MCF 10A (cell line): Measurements from ENCODE around the gene PIEZO2. TPM values are rescaled to one million over a fixed set of nuclear protein-coding genes. Genes with fewer than 3 reads are reported as not detected.
A peak's percentile ranks its signal among the peaks of the same experiment; 100 is the strongest.

ENCODE experiments used
- BruUV-seq: library from RNA; stranded (reverse); fragments of 400-500 nt; replicated peaks from 2 replicates; lab custom pipeline; 2021; lab: Mats Ljungman, UMichigan
- CTCF ChIA-PET: fragments of 300-600 bp; sonication (Branson Sonifier 250); formaldehyde crosslinking; extraction: SDS; loops from one replicate; lab custom pipeline; 2021; ENCODE audit warnings: antibody characterized with exemption, inconsistent platforms; lab: Yijun Ruan, JAX
- POLR2A ChIA-PET: fragments of 300-600, 350-650 bp; sonication (Branson Sonifier 250); formaldehyde crosslinking; extraction: SDS; loops from one replicate; lab custom pipeline; 2020; ENCODE audit warnings: antibody characterized with exemption, inconsistent platforms; lab: Yijun Ruan, JAX
- DNase-seq: peaks from one replicate; pipeline ENCODE4 v3.0.0-alpha.2; 2018; ENCODE audit not compliant: unreplicated experiment
- H3K27ac Mint-ChIP-seq: one replicate; pipeline ENCODE4 v1.8.0; 2022; ENCODE audit warnings: mild to moderate bottlenecking, low read depth, mixed read lengths; ENCODE audit not compliant: unreplicated experiment
- H3K27me3 Mint-ChIP-seq: one replicate; pipeline ENCODE4 v1.8.0; 2022; ENCODE audit warnings: mixed read lengths; ENCODE audit not compliant: insufficient read depth, unreplicated experiment
- H3K36me3 Mint-ChIP-seq: one replicate; pipeline ENCODE4 v1.8.0; 2022; ENCODE audit warnings: mild to moderate bottlenecking, moderate library complexity, mixed read lengths; ENCODE audit not compliant: insufficient read depth, unreplicated experiment
- H3K4me1 Mint-ChIP-seq: one replicate; pipeline ENCODE4 v1.8.0; 2022; ENCODE audit warnings: mixed read lengths; ENCODE audit not compliant: insufficient read depth, unreplicated experiment
- H3K4me3 Mint-ChIP-seq: one replicate; pipeline ENCODE4 v1.8.0; 2022; ENCODE audit warnings: mild to moderate bottlenecking, moderate library complexity, mixed read lengths; ENCODE audit not compliant: unreplicated experiment
- H3K9me3 Mint-ChIP-seq: one replicate; pipeline ENCODE4 v1.8.0; 2022; ENCODE audit warnings: mixed read lengths; ENCODE audit not compliant: unreplicated experiment
- CTCF ChIP-seq: fragments of 200-600 bp; IDR thresholded peaks from one replicate; pipeline ENCODE4 v1.8.0; 2022; ENCODE audit warnings: antibody characterized with exemption, mild to moderate bottlenecking; ENCODE audit not compliant: unreplicated experiment
- intact Hi-C: fragments of 100-400 bp; cut with micrococcal nuclease; formaldehyde crosslinking; loops from 2 replicates; pipeline ENCODE4 v1.14.1; 2022
- total RNA-seq: library from RNA; stranded (reverse); gene quantifications from 2 replicates; pipeline ENCODE4 v1.2.3, GENCODE V29; 2022

Gene PIEZO2
- total RNA-seq, 1 experiment from 2014 or later: 0.49 TPM

- ChIA-PET POLR2A (interaction anchor here (0.7 to 2.3 kb wide), 6 partner anchors 31 to 148 kb away, joined by 3 to 11 read pairs (median 3); no protein-coding TSS in a partner anchor), CTCF (interaction anchor here (0.8 kb wide), 1 partner anchor 153 kb away, joined by 3 read pairs; no protein-coding TSS in a partner anchor)
- Mint-ChIP-seq H3K27ac (peak overlapping the region; percentile 93), H3K36me3 (no peaks in the 10 kb centered on the region), H3K4me3 (peak overlapping the region; percentile 66), H3K4me1 (peaks cover 31% of the 10 kb centered on the region), H3K27me3 (no peaks in the 10 kb centered on the region), H3K9me3 (peaks cover 7% of the 10 kb centered on the region)
- intact Hi-C loops: loop anchor here (2.0 to 5.0 kb wide), 2 partner anchors 37 to 82 kb away; no protein-coding TSS in a partner anchor
- peak; percentile 1 for DNase-seq
- no peak for TF ChIP-seq CTCF
- TSS peak; percentile 83 for BruUV-seq
These were observed 144.4 kb downstream of the PIEZO2 start for GRCh38 chr18:11004951-11005350.

- no peaks in the 10 kb centered on the region for H3K36me3 Mint-ChIP-seq
- no peak for TF ChIP-seq CTCF
- peaks cover 31% of the 10 kb centered on the region for H3K4me1 Mint-ChIP-seq
- BruUV-seq: no TSS peak
- POLR2A ChIA-PET: interaction anchor here (0.8 to 2.3 kb wide), 2 partner anchors 32 to 93 kb away, joined by 3 to 11 read pairs; no protein-coding TSS in a partner anchor
- peaks cover 7% of the 10 kb centered on the region for H3K9me3 Mint-ChIP-seq
- H3K4me3 Mint-ChIP-seq: peak overlapping the region; percentile 66
- peak overlapping the region; percentile 93 for H3K27ac Mint-ChIP-seq
- intact Hi-C loops: loop anchor here (2.0 kb wide), 1 partner anchor 81 kb away; no protein-coding TSS in a partner anchor
- no peaks in the 10 kb centered on the region for H3K27me3 Mint-ChIP-seq
- CTCF ChIA-PET: interaction anchor here (1.0 kb wide), 1 partner anchor 152 kb away, joined by 3 read pairs; no protein-coding TSS in a partner anchor
- DNase-seq: peak; percentile 13
These were observed 145.1 kb downstream of the PIEZO2 start for GRCh38 chr18:11004294-11004693.

- H3K27ac Mint-ChIP-seq: no peak overlapping the region
- ChIA-PET POLR2A (interaction anchor here (0.7 to 1.5 kb wide), 2 partner anchors 29 to 66 kb away, joined by 4 to 5 read pairs; no protein-coding TSS in a partner anchor), CTCF (no interaction called here)
- BruUV-seq: no TSS peak
- no peak for TF ChIP-seq CTCF
- no peaks in the 10 kb centered on the region for H3K36me3 Mint-ChIP-seq
- H3K27me3 Mint-ChIP-seq: no peaks in the 10 kb centered on the region
- no peak overlapping the region for H3K4me3 Mint-ChIP-seq
- DNase-seq: no peak
- peaks cover 31% of the 10 kb centered on the region for H3K4me1 Mint-ChIP-seq
- H3K9me3 Mint-ChIP-seq: peaks cover 7% of the 10 kb centered on the region
- intact Hi-C loops: no loop called here
These were observed 146.6 kb downstream of the PIEZO2 start for GRCh38 chr18:11002796-11003195.

- Mint-ChIP-seq H3K4me1 (peaks cover 31% of the 10 kb centered on the region), H3K36me3 (no peaks in the 10 kb centered on the region), H3K4me3 (no peak overlapping the region), H3K27me3 (no peaks in the 10 kb centered on the region), H3K9me3 (peaks cover 7% of the 10 kb centered on the region), H3K27ac (no peak overlapping the region)
- no peak for TF ChIP-seq CTCF
- CTCF ChIA-PET: no interaction called here
- no peak for DNase-seq
- POLR2A ChIA-PET: interaction anchor here (0.7 kb wide), 1 partner anchor 66 kb away, joined by 4 read pairs; no protein-coding TSS in a partner anchor
- intact Hi-C loops: no loop called here
- no TSS peak for BruUV-seq
These were observed 147.1 kb downstream of the PIEZO2 start for GRCh38 chr18:11002277-11002676.
